Uterus (tissue), 2 donors: ENCODE data around the gene STK32C.

Experiments used
- POLR2A ChIP-seq, 2 donors: fragments of 450-650 bp; IDR thresholded peaks; one replicate each; pipeline ENCODE4 v1.6.1; 2016; ENCODE audit warnings: antibody characterized with exemption in 2 of 2, mild to moderate bottlenecking in 1 of 2, moderate library complexity in 1 of 2
- TF ChIP-seq, protein P1 (sequence below), 4 experiments: fragments of 200-600 bp in 2 of 4; fragments of 450-650 bp in 2 of 4; sonication (generic) in 2 of 4; IDR thresholded peaks; one replicate each; pipeline ENCODE4 v1.5.1; 2016 to 2019; ENCODE audit warnings: antibody characterized with exemption in 4 of 4, mild to moderate bottlenecking in 2 of 4, moderate library complexity in 1 of 4

DNA sequence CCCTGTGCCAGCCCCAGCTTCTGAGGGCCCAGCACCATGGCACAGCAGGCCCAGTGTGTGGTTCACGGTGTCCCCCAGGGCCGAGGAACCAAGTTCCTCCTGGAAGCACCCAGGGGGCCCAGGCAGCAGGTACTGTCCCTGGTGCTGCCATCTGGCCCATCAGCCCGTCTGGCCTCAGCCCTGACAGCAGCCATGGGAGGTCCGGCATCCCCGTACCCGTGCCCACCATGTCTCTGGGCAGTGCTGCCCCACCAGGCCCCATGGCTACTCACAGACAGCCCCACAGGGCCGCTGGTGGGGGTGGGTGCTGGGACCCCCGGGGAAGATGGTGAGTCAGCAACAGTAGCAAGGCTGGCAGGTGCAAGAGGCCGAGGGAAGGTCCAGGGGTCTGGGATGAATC, 32.8 kb downstream of the STK32C start:
- TF ChIP-seq, protein P1, sequence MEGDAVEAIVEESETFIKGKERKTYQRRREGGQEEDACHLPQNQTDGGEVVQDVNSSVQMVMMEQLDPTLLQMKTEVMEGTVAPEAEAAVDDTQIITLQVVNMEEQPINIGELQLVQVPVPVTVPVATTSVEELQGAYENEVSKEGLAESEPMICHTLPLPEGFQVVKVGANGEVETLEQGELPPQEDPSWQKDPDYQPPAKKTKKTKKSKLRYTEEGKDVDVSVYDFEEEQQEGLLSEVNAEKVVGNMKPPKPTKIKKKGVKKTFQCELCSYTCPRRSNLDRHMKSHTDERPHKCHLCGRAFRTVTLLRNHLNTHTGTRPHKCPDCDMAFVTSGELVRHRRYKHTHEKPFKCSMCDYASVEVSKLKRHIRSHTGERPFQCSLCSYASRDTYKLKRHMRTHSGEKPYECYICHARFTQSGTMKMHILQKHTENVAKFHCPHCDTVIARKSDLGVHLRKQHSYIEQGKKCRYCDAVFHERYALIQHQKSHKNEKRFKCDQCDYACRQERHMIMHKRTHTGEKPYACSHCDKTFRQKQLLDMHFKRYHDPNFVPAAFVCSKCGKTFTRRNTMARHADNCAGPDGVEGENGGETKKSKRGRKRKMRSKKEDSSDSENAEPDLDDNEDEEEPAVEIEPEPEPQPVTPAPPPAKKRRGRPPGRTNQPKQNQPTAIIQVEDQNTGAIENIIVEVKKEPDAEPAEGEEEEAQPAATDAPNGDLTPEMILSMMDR (IDR thresholded peaks at IDR 0.05) = no peak
- no peak for TF ChIP-seq POLR2A (IDR thresholded peaks at IDR 0.05)
